ENCODE measurements around the gene CCDC40.

Gene CCDC40

DNA sequence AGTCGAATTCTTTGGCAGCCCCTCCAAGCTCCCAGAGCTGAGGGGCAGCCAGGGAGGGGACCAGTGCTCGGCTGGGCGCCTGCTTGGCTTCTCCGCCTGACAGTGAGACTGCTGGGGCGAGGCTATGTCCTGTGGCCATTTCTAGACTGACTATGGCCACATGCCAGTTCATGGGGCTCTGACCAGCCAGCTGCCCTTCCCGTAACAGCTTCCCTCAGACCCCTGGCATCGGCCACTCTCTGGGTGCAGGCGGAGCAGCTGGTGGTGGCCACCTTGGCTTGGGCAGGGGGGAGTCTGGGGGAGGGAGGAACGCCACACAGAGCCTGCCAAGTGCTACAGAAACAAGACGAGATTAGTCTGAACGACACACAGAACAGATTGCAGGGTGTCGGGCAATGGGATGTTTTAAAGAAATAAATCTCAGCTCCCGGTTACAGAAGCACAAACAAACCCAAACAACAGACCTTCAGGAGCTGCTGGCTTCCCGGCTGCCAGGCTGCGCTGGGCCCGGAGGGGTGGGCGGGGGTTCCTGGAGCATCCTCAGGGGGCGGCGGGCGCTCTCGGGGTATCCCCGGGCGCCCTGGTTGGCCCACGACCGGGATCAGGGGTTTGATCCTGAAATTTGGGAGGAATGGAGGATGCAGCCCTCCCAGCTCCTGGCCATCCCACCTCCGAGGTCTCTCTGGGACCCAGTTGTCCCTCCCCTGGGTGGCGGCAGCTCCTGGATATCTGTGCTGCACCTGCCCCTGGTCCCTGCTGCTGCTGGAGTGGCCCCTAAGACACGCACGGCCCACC, 35.3 kb upstream of the CCDC40 start:
- DNase-seq: no peak

DNA sequence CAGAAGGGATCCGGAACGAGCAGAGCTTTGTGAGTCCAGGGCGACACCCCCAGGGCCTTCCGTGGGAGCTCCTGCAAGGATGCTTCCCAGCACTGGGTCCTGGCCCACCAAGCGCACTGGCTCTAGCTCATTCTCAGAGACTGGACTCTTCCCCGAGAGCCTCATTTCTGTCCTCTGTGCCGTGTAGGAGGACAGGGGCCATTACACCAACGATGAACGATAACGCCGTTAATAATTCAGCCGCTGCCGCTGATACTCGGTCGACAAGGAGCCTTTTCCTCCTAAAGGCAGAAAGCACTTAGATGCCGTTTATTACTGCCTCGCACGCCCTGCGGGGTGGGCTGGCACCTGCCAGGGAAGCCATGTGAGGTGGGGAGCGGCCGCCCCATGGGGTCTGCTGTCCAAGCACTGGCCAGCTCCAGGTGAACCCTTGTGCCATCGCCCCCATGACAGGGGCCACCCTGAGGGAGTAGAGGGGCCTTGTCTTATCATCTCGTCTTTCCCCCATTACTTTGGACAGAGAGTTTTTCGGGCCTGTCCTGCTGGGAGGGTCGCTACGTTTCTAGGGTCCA, 34.3 kb upstream of the CCDC40 start:
- no peak for DNase-seq

- DNase-seq: no peak
Observed at GRCh38 chr17:80002690-80003490, 33.6 kb upstream of the CCDC40 start.

DNA sequence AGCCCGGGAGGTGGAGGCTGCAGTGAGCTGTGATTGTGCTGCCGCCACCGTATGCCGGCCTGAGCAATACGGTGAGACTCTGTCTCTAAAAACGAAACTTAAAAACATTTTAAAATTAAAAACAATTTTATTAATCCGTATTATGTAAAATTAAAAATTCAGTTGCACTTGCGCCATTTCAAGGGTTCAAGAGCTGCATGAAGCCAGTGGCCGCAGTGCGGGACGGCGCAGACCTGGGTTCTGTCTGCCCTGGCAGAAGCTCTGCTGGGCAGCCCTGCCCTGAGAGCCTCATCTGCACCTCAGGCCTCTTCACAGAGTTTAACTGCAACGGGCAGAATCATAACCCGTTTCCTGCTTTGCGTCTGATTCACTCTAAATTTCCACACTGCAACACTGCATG, 32.5 kb upstream of the CCDC40 start:
- no peak for DNase-seq

DNA sequence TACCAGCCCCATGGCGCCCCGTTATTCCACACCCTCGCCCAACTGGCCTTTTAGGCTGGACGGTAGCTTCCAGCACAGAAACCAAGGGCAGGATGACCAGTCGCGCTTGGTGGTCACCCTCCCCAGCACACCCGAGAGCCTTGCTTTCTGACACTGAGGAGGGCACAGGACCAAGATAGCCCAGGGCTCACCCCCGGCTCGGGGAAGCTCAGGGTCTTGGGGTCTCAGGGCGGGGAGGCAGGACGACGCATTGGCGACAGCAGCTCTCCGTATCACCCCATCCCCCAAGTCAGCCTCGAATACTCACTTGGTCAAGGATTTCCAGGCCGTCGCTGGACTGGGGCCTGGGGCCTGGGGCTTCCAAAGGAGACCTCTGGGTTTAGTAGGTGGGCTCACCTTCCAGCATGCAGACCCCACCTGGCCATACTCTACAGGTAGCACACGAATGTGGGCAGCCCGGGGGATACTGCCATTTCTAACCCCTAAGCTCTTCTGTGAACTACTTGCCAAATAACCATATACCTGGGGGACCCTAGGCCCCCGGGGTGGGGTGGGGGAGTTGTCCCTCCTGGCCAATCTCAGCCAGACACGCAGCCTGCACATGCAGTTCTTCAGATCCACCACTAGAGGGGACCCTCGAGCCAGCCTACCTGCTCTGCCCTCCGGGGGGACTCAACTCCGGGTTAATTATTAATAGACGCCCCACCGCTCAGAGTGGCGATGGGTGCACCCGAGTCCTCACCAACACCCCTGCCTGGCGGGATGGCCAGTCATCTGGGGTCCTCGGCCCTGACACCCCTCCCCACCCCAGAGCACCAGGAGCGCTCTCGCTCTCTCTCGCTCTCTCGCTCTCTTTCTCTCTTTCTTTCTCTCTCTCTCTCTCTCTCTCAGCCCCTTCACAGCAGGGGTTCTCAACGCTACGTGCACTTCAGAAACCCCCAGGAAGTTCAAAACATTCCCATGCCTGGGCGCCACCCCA, 30.8 kb upstream of the CCDC40 start:
- peak; percentile 18 to 44 for DNase-seq

GRCh38 chr17:80006339-80006720, 30.1 kb upstream of the CCDC40 start:
- no peak for DNase-seq

DNA sequence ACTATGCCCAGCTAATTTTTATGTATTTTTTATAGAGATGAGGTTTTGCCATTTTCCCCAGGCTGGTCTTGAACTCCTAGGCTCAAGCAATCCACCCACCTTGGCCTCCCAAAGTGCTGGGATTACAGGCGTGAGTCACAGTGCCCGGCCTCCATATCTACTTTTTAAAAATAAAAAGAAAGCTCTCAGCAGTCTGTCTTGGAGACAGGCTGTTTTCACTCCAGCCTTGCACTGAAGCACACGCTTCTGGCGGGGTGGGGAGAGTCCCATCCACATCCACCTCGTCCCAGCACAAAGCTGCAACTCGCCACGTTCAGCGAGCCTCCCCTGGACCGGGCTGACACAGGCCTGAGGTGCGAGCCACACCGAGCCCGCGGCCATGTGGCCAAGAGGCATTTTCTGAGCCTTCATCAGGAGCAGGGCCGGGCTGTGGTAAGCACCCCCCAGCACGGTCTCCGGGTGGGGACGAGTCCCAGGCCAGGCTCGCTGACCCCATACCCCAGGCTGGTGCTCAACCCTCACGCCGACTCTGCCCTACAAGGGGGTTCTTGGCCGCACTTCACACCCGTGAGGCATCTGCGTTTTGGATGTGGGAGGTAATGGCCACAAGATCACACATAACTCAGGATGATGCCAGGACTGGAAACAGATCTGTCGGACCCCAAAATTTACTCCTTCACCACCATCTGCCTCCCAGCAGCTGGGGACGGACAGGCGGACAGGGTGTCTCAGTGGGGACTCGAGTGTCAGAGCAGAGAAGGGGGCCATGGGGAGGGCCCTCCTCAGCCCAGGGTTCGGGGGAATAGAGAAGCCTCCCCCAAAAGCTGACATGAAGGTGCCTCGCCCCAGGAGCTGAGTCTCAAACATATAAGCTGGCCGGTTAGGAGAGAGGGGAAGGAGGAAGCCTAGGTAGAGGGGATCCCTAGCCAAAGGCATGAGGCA, 29.4 kb upstream of the CCDC40 start:
- no peak for DNase-seq

DNA sequence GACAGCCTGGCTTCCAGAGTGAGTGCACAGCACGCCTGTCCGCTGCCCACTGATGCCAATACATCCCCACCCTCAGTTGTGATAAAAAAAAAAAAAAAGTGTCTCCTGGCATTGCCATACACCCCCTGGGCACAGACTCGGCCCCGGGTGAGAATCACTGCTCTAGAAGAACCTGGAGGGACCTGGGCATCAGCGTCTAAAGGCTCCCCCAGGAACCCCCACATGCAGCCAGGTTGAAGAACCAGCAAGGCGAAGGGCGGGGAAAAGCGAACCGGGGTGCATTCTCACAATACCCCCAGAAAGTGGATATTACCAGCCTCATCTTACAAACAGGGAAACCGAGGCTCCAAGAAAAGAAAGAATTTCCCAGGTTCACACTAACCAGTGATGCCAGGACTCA, 28.5 kb upstream of the CCDC40 start:
- no peak for DNase-seq

GRCh38 chr17:80008383-80008840, 28.0 kb upstream of the CCDC40 start:
- DNase-seq: peak; percentile 32 to 46

DNA sequence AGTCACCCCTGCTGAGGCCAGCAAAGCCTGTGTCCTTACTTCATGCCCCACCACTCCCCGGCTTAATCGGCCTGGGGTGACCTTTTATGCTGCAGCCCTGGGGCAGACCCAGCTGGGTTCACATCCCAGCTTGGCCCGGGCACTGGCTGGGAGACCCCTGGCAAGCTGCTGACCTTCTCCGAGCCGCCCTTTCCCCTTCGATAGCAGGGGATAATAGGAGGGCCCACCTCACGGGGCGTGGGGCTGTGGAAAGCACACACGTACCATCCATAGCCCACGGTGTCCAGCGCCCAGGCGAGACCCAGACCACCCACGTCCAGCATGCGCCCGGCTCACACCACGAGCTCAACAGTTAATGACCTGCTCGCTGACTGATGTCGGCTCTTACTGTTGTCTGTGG, 27.6 kb upstream of the CCDC40 start:
- no peak for DNase-seq

DNA sequence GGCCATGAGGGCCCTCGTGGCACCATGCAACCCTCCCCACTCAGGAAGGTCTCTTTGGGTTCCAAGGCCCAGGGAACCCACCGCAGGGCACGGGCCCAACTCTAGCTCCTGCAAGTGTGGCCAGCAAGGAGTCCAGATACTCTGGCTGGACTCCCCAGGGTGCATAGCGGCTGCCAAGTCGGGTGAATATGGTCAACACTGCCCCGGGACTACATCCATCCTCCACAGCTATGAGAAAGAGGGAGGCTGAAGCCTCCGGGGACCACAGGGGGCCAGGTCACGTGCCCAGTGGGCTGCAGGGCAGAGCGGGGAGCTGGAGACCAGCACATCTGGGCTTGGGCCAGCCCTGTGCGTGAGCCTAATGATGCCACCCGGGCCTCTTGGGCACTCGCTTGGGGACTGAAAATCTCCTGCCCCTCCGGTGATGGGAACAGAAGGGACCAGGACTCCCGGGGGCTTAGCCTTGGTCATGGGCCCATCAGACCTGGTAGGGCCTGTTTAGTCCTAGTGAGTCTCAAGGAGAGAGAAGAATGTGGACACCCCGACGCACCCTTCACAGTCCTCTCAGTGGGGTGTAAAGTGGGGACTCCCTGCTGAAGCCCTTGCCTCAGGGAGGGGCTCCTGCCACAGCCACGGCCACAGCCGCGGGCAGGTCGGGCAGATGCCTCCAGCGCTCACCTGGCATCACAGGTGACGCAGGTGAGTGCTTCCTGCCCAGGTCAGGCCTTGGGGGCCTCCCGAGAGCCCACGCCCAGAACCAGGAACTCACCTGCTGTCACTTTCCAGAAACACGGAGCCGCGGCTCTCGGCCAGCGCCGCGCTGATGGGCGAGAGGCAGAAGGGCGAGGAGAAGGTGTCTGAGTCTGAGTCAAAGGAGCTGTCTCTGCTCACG, 26.8 kb upstream of the CCDC40 start:
- no peak for DNase-seq

DNA sequence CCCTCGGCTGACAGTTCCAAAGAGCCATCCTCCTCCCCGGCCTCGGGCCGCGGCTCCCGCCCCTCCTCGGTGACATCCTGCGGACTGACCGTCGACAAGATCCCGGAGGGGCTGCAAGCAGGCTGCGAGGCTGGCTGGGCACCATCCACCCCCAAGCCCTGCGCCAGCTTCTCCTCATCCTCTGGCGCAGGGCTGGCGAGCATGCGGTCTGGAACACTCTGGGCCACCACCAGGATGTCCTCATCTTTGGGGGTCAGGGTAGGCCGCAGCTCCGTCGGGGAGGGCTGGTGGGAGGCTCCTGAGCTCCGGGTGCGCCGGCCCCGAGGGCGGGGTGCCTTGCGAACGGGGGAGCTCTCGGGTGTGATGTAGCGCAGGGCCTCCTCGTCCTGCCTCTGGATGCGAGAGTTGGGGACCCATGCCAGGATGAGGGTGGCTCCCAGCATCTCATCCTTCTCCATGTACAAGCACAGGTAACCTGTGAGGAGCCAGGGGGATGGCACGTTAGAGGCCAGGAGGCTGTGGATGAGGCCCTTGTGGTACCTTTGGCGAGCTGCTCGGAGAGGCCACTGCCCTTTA, 26.1 kb upstream of the CCDC40 start:
- no peak for DNase-seq

DNA sequence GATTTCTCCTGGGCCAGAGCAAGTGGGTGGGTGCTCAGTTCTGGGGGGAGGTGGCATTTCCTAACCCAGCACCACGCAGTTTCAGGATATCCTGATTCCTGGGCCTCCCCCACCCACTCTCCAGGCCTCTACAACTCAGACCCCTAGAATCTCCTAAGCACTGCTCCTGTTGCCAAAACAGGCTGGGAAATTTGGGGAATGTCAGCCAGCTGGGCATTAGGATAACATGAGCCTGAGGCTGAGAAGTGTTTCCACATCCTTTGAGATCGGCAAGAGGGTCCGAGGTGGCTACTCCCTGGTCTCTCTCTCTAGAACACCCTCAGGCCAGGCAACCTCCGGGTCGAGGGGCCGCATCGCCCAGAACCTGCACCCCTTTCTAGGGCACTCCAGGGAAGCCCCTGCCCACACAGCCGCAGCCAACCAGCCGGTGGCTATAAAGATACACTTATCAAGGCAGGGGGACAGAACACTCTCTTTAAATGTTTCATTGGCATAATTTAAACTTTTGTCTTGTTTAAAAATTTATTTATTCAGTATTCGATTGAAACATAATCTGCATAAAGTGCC, 24.4 kb upstream of the CCDC40 start:
- DNase-seq: no peak

DNA sequence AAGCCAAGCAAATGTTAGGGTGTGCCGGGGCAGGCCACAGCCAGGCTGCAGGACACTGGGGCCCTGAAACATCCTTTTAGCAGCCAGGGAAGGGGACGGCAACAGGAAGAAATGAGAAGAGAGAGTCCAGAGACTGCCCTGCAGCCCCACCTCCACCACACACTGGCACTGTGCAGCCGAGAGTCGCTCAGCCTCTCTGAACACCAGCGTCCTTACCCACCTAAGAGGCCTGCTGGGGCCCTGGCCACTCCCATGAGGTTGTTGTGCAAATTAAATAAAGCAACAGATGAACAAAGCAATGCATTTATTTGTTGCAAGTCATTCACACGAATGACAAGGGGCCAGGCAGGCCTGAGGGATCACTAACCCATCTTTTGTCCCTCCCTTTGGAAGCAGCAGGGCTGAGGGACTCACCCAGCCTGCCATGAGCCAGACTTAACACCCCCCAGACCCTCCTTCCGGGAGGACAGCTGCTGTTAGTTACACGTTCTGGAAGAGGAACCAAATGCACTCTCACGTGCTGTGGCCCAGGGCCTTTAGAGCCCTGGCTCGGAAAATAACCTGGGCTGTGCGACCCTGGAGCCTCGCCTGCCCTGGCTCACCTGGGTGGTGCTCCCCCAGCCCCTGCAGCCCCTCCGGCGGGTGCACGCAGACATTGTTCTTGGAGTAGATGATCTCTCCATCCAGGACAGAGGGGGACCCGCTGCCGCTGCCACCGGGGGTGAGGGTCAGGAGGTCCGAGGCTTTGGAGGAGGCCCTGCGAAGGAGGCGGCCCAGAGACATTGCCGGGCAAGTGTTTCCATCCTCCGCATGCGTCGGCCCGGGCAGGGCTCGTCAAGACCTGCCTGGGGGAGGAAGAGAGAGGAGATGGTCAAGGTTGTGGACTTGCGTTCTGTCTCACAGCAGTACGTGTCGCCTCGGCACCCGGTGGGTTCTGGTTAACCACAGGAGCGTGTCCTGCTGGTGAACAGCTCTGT, 23.4 kb upstream of the CCDC40 start:
- no peak for DNase-seq

GRCh38 chr17:80017226-80018010, 19.0 kb upstream of the CCDC40 start:
- no peak for DNase-seq

- no peak for DNase-seq
Observed at GRCh38 chr17:80018917-80019651, 17.4 kb upstream of the CCDC40 start.

- no peak for DNase-seq
Observed at GRCh38 chr17:80021600-80021999, 14.8 kb upstream of the CCDC40 start.
